B cell (primary cell): ENCODE results near the gene LSP1.

Experiments used
- CTCF ChIP-seq: fragments of 200-600 bp; IDR thresholded peaks from one replicate; pipeline ENCODE4 v1.8.0; 2022; ENCODE audit warnings: antibody characterized with exemption, mild to moderate bottlenecking
- EZH2 ChIP-seq: IDR thresholded peaks from 2 replicates; pipeline ENCODE4 v1.6.1; 2012; ENCODE audit warnings: borderline replicate concordance, low read depth, mild to moderate bottlenecking, moderate library complexity, low read length; ENCODE audit not compliant: insufficient read depth, poor library complexity, severe bottlenecking

DNA sequence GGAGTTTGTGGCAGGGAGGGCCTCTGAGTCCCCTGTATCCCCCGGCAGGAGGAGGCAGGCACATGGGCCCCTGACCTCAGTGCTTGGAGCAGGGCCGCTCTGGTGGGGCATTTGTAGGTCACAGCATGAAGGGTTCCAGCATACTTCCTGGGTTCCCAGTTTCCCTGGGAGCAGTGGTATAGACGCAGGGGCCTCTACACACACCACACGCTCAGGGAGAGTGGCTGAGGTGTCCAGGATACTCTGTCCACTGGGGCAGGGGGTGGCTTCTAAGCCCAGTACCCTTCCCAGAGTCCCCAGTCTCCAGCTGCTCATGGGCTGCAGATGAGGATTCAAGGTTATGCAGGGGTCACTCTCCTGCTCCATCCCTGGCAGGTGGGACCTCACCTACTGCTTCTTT lies 6.1 kb downstream of the LSP1 start:
- TF ChIP-seq CTCF (no peak), EZH2 (no peak)
